Activated naive CD8-positive, alpha-beta T cell treated with anti-CD3 and anti-CD28 coated beads, Interleukin-2, amount 10 ng/mL, durations not matched to agents 7 days and 5 days (primary cell): ENCODE results near the gene ESPNL. TPM values are rescaled to one million over a fixed set of nuclear protein-coding genes. Genes with fewer than 3 reads are reported as not detected.
A peak's percentile ranks its signal among the peaks of the same experiment; 100 is the strongest.

Experiments used
- ATAC-seq: fragments of 150-1000 bp; cut with Tn5 transposase; one replicate; pipeline ENCODE4 v1.10.0; 2021; ENCODE audit warnings: low read depth, moderate library complexity
- POLR2A ChIA-PET: fragments of 350-600 bp; sonication (Branson Sonifier 250); formaldehyde crosslinking; loops from one replicate; lab custom pipeline; 2021; ENCODE audit warnings: antibody characterized with exemption; lab: Charles Lee
- DNase-seq: peaks from one replicate; pipeline ENCODE4 v3.0.0; 2021
- H3K27ac Mint-ChIP-seq: one replicate; pipeline ENCODE4 v1.8.0; 2022; ENCODE audit warnings: mild to moderate bottlenecking, mixed read lengths
- H3K27me3 Mint-ChIP-seq: one replicate; pipeline ENCODE4 v1.8.0; 2022; ENCODE audit warnings: mild to moderate bottlenecking, moderate library complexity, mixed read lengths
- H3K36me3 Mint-ChIP-seq: one replicate; pipeline ENCODE4 v1.8.0; 2021; ENCODE audit warnings: mild to moderate bottlenecking, mixed read lengths
- H3K4me1 Mint-ChIP-seq: one replicate; pipeline ENCODE4 v1.8.0; 2021; ENCODE audit warnings: mixed read lengths
- H3K4me3 Mint-ChIP-seq: one replicate; pipeline ENCODE4 v1.8.0; 2022; ENCODE audit warnings: mild to moderate bottlenecking, moderate library complexity, mixed read lengths
- H3K9me3 Mint-ChIP-seq: one replicate; pipeline ENCODE4 v1.8.0; 2021; ENCODE audit warnings: mixed read lengths
- total RNA-seq, 2 experiments: library from RNA; stranded (reverse); gene quantifications; one replicate each; pipeline ENCODE4 v1.2.3, GENCODE V29; 2021

ESPNL gene
- total RNA-seq, 2 experiments from 2014 or later: 0.09 to 0.11 TPM

- H3K27ac Mint-ChIP-seq: no peak overlapping the region
- DNase-seq (no peak), ATAC-seq (no peak)
- H3K4me1 Mint-ChIP-seq: peaks cover 4% of the 10 kb centered on the region
- no peaks in the 10 kb centered on the region for H3K27me3 Mint-ChIP-seq
- no peak overlapping the region for H3K4me3 Mint-ChIP-seq
- H3K36me3 Mint-ChIP-seq: peaks cover 52% of the 10 kb centered on the region
- H3K9me3 Mint-ChIP-seq: no peaks in the 10 kb centered on the region
- POLR2A ChIA-PET: interaction anchor here (1.7 kb wide), 1 partner anchor 22 kb away, joined by 5 read pairs; the partner anchor contains the start of gene SCLY
These were observed 18.0 kb upstream of the ESPNL start for GRCh38 chr2:238082151-238082550.

GRCh38 chr2:238082827-238083226 lies 17.3 kb upstream of the ESPNL start:
- H3K9me3 Mint-ChIP-seq: no peaks in the 10 kb centered on the region
- POLR2A ChIA-PET: no interaction called here
- no peak for ATAC-seq

GRCh38 chr2:238083919-238084318 lies 16.2 kb upstream of the ESPNL start:
- H3K9me3 Mint-ChIP-seq: no peaks in the 10 kb centered on the region
- peaks cover 43% of the 10 kb centered on the region for H3K36me3 Mint-ChIP-seq
- H3K27ac Mint-ChIP-seq: no peak overlapping the region
- no peak for DNase-seq
- POLR2A ChIA-PET: no interaction called here
- peaks cover 6% of the 10 kb centered on the region for H3K4me1 Mint-ChIP-seq
- ATAC-seq: no peak
- H3K27me3 Mint-ChIP-seq: no peaks in the 10 kb centered on the region
- no peak overlapping the region for H3K4me3 Mint-ChIP-seq

More at GRCh38 chr2:238082827-238083226, 17.3 kb upstream of the ESPNL start:
- Mint-ChIP-seq H3K4me3 (no peak overlapping the region), H3K36me3 (peaks cover 47% of the 10 kb centered on the region), H3K27me3 (no peaks in the 10 kb centered on the region), H3K27ac (no peak overlapping the region), H3K4me1 (peaks cover 6% of the 10 kb centered on the region)
- no peak for DNase-seq

- POLR2A ChIA-PET: no interaction called here
- H3K9me3 Mint-ChIP-seq: no peaks in the 10 kb centered on the region
- H3K36me3 Mint-ChIP-seq: peaks cover 36% of the 10 kb centered on the region
- H3K27me3 Mint-ChIP-seq: no peaks in the 10 kb centered on the region
- H3K4me1 Mint-ChIP-seq: peaks cover 6% of the 10 kb centered on the region
- H3K4me3 Mint-ChIP-seq: no peak overlapping the region
- ATAC-seq: no peak
- no peak for DNase-seq
- H3K27ac Mint-ChIP-seq: no peak overlapping the region
These were observed 15.4 kb upstream of the ESPNL start for GRCh38 chr2:238084761-238085160.

GRCh38 chr2:238085899-238086298 lies 14.2 kb upstream of the ESPNL start:
- POLR2A ChIA-PET: no interaction called here
- Mint-ChIP-seq H3K36me3 (peaks cover 29% of the 10 kb centered on the region), H3K27me3 (no peaks in the 10 kb centered on the region), H3K4me1 (peaks cover 6% of the 10 kb centered on the region), H3K27ac (peak overlapping the region; percentile 15), H3K9me3 (no peaks in the 10 kb centered on the region), H3K4me3 (no peak overlapping the region)
- DNase-seq: no peak
- no peak for ATAC-seq

GRCh38 chr2:238087211-238087610 lies 12.9 kb upstream of the ESPNL start:
- POLR2A ChIA-PET: no interaction called here
- Mint-ChIP-seq H3K4me1 (peaks cover 6% of the 10 kb centered on the region), H3K27me3 (no peaks in the 10 kb centered on the region), H3K4me3 (no peak overlapping the region), H3K9me3 (no peaks in the 10 kb centered on the region), H3K36me3 (peaks cover 23% of the 10 kb centered on the region), H3K27ac (no peak overlapping the region)
- DNase-seq (no peak), ATAC-seq (no peak)

GRCh38 chr2:238090887-238091286 lies 9.3 kb upstream of the ESPNL start:
- ATAC-seq (no peak), DNase-seq (peak; percentile 8)
- Mint-ChIP-seq H3K36me3 (peaks cover 6% of the 10 kb centered on the region), H3K9me3 (no peaks in the 10 kb centered on the region), H3K27ac (peak overlapping the region; percentile 38), H3K4me3 (no peak overlapping the region), H3K4me1 (peaks cover 6% of the 10 kb centered on the region), H3K27me3 (no peaks in the 10 kb centered on the region)
- POLR2A ChIA-PET: no interaction called here

GRCh38 chr2:238091436-238092060 lies 8.6 kb upstream of the ESPNL start:
- Mint-ChIP-seq H3K4me1 (peaks cover 8% of the 10 kb centered on the region), H3K27ac (no peak overlapping the region), H3K9me3 (no peaks in the 10 kb centered on the region), H3K36me3 (peaks cover 2% of the 10 kb centered on the region), H3K4me3 (no peak overlapping the region), H3K27me3 (no peaks in the 10 kb centered on the region)
- POLR2A ChIA-PET: no interaction called here
- DNase-seq (peak; percentile 4), ATAC-seq (no peak)

- Mint-ChIP-seq H3K27ac (no peak overlapping the region), H3K4me1 (peaks cover 2% of the 10 kb centered on the region), H3K27me3 (no peaks in the 10 kb centered on the region), H3K9me3 (no peaks in the 10 kb centered on the region), H3K36me3 (peaks cover 2% of the 10 kb centered on the region), H3K4me3 (no peak overlapping the region)
- POLR2A ChIA-PET: no interaction called here
- DNase-seq (peak; percentile 8), ATAC-seq (no peak)
These were observed 7.6 kb upstream of the ESPNL start for GRCh38 chr2:238092486-238093035.

GRCh38 chr2:238093181-238094140 lies 6.7 kb upstream of the ESPNL start:
- no peak for ATAC-seq
- Mint-ChIP-seq H3K36me3 (peaks cover 2% of the 10 kb centered on the region), H3K27me3 (no peaks in the 10 kb centered on the region), H3K27ac (no peak overlapping the region), H3K4me3 (no peak overlapping the region), H3K9me3 (no peaks in the 10 kb centered on the region), H3K4me1 (peaks cover 2% of the 10 kb centered on the region)
- peak; percentile 27 for DNase-seq
- POLR2A ChIA-PET: no interaction called here

- POLR2A ChIA-PET: no interaction called here
- DNase-seq: peak; percentile 14
- H3K4me3 Mint-ChIP-seq: no peak overlapping the region
- no peak overlapping the region for H3K27ac Mint-ChIP-seq
- no peaks in the 10 kb centered on the region for H3K27me3 Mint-ChIP-seq
- no peaks in the 10 kb centered on the region for H3K9me3 Mint-ChIP-seq
- no peak for ATAC-seq
- peaks cover 2% of the 10 kb centered on the region for H3K4me1 Mint-ChIP-seq
- H3K36me3 Mint-ChIP-seq: peaks cover 2% of the 10 kb centered on the region
These were observed 5.6 kb upstream of the ESPNL start for GRCh38 chr2:238094438-238095022.

GRCh38 chr2:238095143-238095542 lies 5.0 kb upstream of the ESPNL start:
- H3K36me3 Mint-ChIP-seq: peaks cover 2% of the 10 kb centered on the region
- POLR2A ChIA-PET: no interaction called here
- no peak for ATAC-seq
- no peaks in the 10 kb centered on the region for H3K9me3 Mint-ChIP-seq
- peak; percentile 10 for DNase-seq
- peaks cover 2% of the 10 kb centered on the region for H3K4me1 Mint-ChIP-seq
- no peak overlapping the region for H3K27ac Mint-ChIP-seq
- no peak overlapping the region for H3K4me3 Mint-ChIP-seq
- H3K27me3 Mint-ChIP-seq: no peaks in the 10 kb centered on the region

GRCh38 chr2:238096311-238097011 lies 3.7 kb upstream of the ESPNL start:
- Mint-ChIP-seq H3K27me3 (no peaks in the 10 kb centered on the region), H3K4me3 (no peak overlapping the region), H3K27ac (no peak overlapping the region), H3K4me1 (peaks cover 2% of the 10 kb centered on the region), H3K36me3 (peaks cover 2% of the 10 kb centered on the region), H3K9me3 (no peaks in the 10 kb centered on the region)
- POLR2A ChIA-PET: no interaction called here
- DNase-seq: peak; percentile 22
- ATAC-seq: no peak
